ENCODE measurements around the gene SYT10.
"Not testable (repeated sequence)": the region's sequence is repeated elsewhere in the genome, so short reads cannot be mapped to it uniquely, and the experiment has no call there.

SYT10 gene

GRCh38 chr12:33439587-33440011 is at the start of gene SYT10:
TSS of gene SYT10 (minus strand) at chr12:33439819. CDS start at chr12:33439522, 297 bp downstream.
- FAIRE-seq = no peak

- no peak for FAIRE-seq
Measured at GRCh38 chr12:33488036-33488435, 48.4 kb upstream of the SYT10 start.

- no peak for FAIRE-seq
Measured at GRCh38 chr12:33486058-33486457, 46.4 kb upstream of the SYT10 start.

- no peak for FAIRE-seq
Measured at GRCh38 chr12:33484161-33484560, 44.5 kb upstream of the SYT10 start.

GRCh38 chr12:33480366-33480765 is 40.7 kb upstream of the SYT10 start:
- no peak for FAIRE-seq

- FAIRE-seq = no peak
Measured at GRCh38 chr12:33476058-33476457, 36.4 kb upstream of the SYT10 start.

- FAIRE-seq = no peak
Measured at GRCh38 chr12:33472299-33472698, 32.7 kb upstream of the SYT10 start.

GRCh38 chr12:33455096-33455495 is 15.5 kb upstream of the SYT10 start:
- no peak for FAIRE-seq

GRCh38 chr12:33450480-33450879 is 10.9 kb upstream of the SYT10 start:
- FAIRE-seq = no peak

GRCh38 chr12:33440477-33440876 is 858 bp upstream of the SYT10 start:
- no peak for FAIRE-seq

GRCh38 chr12:33438851-33439586 is 600 bp downstream of the SYT10 start:
- FAIRE-seq = no peak

GRCh38 chr12:33438025-33438772 is 1.4 kb downstream of the SYT10 start:
- no peak for FAIRE-seq

- FAIRE-seq = no peak
Measured at GRCh38 chr12:33437598-33437997, 2.0 kb downstream of the SYT10 start.

- no peak for FAIRE-seq
Measured at GRCh38 chr12:33432992-33433391, 6.6 kb downstream of the SYT10 start.

GRCh38 chr12:33431648-33432047 is 8.0 kb downstream of the SYT10 start:
- FAIRE-seq = no peak

- no peak for FAIRE-seq
Measured at GRCh38 chr12:33429468-33429867, 10.2 kb downstream of the SYT10 start.

GRCh38 chr12:33427071-33427470 is 12.5 kb downstream of the SYT10 start:
- FAIRE-seq = no peak

GRCh38 chr12:33423706-33424105 is 15.9 kb downstream of the SYT10 start:
- FAIRE-seq = no peak

- not testable (repeated sequence) for FAIRE-seq
Measured at GRCh38 chr12:33412410-33412809, 27.2 kb downstream of the SYT10 start.

- no peak for FAIRE-seq
Measured at GRCh38 chr12:33383503-33383902, 56.1 kb downstream of the SYT10 start.

- no peak for FAIRE-seq
Measured at GRCh38 chr12:33376153-33376552, 63.5 kb downstream of the SYT10 start.

- no peak for FAIRE-seq
Measured at GRCh38 chr12:33370318-33370717, 69.3 kb downstream of the SYT10 start.

- no peak for FAIRE-seq
Measured at GRCh38 chr12:33357181-33357580, 82.4 kb downstream of the SYT10 start.

- no peak for FAIRE-seq
Measured at GRCh38 chr12:33349791-33350190, 89.8 kb downstream of the SYT10 start.

Measured in A204.1 (cell line).